Stimulated activated CD8-positive, alpha-beta memory T cell treated with anti-CD3 and anti-CD28 coated beads, Interleukin-12 subunit alpha, Interleukin-12 subunit beta, amount 100 ng/mL, for 1 hour (primary cell): ENCODE results near the gene SIX1.

Experiments
- DNase-seq: peaks from one replicate; pipeline ENCODE4 v3.0.0-alpha.2; 2020; ENCODE audit warnings: low read depth

The SIX1 gene

DNA sequence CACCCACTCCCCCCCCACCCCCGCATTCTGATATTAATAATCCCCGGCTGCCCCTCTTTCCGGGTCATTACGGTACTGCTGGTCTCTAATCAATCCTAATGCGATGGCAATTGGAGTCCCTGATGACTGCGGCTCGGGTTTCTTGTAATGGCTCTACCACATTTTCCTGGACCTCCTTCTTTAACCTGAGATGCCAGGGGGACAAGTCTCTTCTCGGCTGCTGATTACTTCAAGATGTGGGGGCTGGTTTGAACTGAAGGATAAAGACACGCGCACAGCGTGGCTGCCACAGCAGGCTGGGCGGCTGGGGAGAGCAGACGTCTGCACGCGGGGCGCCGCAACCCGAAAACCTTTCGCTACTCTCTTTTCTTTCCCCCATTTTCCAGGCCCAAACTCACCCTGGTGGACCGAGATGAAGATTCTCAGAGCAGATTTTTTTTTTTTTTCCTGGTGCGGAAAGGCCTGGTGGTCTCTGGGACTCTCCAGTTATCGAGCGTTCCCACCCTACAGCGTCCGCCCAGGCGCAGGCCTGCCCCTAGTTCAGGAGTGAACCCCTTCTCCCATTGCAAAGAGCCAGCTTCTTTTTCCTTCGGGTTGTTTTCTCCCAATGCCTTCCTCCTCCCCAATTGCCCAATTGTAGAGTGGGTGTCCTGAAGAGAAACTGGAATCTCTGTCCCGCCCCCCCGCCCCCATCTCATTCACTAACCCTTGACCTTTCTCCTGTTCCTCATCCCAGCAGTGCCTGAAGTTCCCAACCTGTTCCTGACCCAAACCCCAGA is 6.0 kb upstream of the SIX1 start:
- no peak for DNase-seq

DNA sequence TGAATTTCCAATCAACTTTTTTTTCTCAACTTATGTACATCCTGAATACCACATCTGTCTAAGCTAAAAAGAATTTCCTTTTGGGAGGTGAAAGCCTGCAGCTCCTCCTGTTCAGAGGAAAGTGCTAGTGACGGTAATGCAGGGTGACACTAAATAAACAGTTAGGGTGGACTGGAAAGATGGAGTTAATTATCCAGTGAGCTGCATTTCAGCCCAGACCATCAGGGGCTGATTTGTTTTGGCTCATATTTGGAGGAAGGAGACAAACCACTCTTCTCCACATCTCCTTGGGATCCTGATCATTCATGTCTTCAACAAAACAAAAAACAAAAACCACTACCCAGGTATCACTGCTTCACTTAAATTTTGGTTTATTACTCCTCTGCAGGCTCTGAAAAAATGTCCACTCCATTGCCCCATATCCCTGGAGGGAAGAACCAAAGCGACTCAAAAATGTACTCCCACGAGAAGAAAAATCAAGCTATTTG is 5.1 kb upstream of the SIX1 start:
- DNase-seq = no peak

DNA sequence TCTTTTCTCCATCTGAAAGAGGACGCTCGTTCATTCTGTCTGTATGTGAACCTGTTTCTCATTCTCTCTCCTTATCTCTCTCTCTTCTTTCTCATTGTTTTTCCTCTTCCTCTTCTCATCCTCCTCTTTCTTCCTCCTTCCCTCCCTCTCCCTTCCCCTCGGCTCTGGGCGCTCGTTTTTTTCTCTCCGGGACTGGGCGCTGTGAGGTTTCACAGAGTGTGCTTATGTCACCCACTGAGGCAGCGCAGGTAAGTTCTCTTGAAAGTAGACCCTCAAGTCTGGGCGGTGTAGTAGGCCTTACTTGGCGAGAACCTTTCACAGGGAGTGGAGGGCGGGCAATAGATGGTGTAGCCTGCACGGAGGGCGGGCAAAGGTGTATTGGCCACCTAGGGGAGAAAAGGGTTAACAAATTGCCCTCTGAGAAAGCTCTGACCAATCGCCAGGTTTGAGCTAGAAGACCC is 4.5 kb upstream of the SIX1 start:
- no peak for DNase-seq

DNA sequence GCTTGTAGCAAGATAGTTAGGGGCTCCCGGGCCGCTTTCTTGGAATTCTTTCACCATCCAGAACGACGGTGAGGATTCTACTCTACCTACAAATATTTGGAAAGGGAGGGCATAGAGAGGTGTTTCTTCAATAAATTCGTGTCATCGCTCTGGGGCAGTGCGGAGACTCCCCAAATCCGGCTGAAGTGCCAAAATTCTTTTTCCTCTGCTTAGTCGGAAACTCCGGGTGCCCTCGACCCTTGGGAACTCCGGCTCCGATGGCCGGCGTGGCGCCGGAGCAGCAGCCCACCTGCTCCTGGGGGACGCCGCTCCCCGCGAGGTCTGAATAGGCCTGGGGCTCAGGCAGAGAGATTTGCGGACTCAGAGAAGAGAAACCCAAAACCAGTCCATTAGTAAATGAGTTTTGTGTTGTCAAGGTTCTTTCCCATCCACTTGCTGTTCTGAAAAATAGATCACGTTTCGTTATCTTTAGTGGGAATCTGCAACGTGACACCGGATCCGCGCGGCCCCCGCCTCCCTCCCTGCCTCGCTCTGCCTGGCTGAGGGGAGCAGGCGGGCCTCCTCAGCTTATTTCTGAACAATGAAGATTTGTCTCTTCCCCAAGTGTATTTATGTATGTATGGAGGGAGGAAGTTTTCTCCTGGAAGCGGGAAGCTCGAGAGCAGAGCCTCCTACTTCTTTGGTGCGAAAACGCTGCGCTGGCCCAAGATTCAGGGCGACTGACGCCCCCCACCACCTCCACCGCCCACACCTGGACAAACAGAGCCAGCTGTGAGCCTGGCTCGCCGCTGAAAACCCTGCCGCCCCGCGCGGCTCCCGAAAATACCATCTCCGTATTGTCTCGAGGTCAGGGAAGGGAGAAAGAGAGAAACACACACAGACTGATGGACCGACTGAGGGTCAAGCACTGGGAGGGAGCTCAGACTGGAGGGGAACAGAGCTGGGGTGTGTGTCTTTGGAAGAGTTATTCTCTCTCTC is 3.7 kb upstream of the SIX1 start:
- DNase-seq = no peak

DNA sequence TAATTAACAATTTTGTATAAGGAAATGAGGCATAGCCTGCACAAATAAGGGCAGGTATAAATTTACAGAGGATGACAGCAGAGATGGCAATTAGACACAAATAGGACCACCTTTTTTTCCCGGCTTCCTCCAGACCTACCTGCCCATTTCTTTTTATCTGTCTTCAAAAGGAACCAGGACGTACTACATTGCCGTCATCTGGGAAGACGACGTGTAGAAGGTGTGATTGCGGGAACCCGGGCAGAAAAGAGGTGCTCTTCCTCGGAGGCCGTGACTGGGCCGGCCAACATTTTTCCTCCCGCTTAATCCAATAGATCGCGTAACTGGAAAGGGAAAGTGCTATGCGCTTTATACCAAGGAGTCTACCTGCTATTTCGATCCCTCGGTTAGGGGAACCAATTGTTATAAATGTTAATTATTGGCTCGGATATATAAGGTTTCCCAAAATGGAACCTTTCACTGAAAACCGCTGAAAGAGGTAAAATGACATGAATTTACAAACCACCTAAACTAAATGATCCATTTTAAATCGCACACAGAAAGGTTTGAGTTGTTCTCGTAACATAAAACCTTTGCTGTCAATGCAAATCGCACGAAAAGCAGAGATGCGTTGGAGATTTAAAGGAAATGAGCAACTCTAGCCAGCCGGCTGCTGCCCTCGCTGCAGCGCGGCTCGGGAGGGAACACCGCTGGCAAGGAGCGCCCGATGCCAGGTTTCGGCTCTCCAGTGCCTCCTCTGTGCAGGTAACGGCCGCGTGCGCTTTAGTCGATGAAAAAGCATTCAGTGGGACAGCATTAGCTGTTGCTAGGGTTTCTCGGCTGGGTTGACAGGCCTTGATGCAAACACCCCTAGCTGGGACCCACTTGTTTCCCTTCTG is 2.8 kb upstream of the SIX1 start:
- DNase-seq = no peak

DNA sequence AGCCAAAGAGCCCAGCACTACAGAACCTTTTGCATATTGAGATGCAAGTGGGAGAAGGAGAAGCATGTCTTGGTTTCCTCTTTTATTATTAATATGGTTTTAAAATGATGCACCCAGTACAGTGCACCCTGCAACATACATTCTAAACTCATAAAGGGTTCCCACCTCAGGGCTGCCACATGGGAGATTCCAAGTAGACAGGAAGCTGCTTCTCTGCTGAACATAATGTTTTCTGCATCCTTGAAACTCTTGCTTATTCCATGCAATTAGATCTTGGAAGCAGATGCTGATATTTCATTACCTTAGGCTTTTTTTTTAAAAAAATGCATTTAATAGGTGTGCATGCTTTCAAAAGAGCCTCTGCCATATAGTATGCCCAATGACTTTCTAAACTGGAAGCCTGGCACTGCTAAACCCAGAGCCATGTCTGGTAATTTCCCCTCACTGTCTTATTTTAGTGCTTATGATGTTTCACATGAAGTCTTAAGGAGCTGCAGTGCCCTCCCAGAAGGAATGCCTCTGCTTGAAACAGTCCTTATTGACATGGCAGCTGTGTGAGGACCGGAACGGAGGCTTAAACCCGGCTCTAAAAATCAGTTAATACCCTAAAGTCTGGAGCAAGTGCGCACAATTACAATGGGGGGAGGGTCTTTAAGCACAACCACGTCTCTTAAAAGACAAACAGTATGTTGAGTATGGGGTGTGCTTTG is 2.0 kb upstream of the SIX1 start:
- DNase-seq = no peak

DNA sequence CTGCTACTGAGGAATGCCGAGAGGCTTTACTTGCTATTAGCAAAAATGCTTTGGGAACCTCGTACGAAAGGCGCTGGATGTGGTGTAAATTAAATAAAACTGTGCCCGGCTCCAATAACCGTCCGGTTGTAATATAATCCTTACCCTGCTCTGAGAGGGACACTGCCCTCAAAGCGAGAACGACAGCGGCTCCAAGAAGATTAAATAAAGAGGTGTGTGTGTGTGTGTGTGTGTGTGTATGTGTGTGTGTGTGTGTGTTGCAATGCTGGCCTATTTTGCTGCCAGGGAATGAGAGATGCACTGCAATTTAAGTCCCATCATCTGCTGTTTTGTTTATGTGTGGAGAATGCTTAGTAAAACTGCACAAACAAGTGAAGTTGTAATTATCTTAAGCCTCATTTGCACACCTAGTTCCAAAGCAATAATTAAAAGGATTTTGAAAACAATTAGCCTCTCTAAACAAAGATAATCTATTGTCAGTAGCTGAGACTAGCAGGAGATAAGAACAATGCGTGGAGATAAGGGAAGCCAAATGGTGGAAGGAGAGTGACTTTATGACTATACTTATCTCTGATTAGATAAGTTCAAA is 1.2 kb upstream of the SIX1 start:
- no peak for DNase-seq

DNA sequence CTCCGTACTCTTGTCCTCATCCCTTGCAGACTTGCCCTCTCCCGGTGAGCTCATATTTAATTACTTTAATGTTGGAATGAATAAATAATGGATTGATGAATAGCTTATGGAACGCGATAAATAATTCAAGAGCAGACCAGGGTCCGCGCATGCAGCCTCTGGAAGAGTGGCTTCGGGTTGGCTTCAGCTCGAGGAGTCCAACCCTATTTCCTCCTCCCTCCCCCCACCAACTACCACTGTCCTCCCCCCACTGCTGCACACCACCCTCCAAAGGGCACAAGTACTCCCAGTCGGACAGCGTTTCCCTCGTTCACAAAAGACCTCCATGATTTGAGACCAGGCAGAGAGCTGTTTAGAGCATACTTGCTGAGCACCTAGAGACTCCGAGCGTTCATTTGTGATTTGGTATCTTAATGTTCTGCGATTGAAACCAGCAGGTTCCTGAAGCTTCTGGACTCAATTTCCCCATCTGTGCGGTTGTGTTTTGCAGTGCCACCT is 647 bp upstream of the SIX1 start:
- no peak for DNase-seq

DNA sequence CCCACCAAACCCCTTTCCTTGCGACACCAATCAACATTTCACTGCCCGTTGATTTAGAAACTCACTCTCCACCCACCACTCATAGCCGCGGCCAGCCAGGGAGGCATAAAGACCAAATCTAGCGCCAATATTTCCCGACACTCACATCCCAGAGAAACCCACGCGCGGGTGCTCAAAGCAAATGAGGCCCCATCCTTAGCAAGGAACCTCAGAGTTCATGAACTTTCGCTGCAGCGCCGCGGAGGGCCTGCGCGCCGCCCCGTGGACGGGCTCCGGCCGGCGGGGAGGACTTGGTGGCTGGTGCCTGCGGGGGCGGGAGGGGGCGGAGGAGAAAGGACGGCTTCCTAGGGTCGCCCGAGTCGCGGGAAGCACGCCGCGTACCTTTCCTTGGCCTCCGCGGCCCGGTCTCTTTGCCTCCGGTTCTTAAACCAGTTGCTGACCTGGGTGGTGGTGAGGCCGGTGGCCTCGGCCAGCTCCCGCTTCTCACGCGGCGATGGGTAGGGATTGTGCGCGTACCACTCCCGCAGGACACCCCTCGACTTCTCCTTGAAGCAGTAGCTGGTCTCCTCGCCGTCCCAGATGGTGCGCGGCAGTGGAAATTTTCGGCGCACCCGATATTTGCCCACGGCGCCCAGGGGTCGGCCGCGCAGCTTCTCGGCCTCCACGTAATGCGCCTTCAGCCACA is 886 bp downstream of the SIX1 start:
- no peak for DNase-seq

DNA sequence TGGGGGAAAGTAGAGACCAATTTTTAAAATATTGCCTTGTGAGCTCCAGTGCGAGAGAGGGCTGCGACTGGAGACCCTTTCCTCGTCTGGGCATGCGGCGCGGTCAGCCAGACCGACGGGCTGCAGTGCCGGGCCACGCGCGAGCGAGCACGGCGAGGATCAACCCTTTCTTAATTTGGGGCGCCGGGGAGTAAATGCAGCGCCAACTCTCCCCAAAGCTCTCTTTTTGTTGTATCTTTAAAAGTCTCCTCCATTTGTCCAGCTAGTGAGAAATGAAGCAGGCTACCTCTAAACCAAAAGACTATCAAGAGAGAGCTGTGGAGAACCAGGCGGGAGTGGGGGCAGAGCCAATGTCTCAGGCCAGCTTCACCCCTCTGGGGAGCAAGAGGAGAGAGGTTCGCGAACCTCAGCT is 1.4 kb downstream of the SIX1 start:
- DNase-seq = no peak

DNA sequence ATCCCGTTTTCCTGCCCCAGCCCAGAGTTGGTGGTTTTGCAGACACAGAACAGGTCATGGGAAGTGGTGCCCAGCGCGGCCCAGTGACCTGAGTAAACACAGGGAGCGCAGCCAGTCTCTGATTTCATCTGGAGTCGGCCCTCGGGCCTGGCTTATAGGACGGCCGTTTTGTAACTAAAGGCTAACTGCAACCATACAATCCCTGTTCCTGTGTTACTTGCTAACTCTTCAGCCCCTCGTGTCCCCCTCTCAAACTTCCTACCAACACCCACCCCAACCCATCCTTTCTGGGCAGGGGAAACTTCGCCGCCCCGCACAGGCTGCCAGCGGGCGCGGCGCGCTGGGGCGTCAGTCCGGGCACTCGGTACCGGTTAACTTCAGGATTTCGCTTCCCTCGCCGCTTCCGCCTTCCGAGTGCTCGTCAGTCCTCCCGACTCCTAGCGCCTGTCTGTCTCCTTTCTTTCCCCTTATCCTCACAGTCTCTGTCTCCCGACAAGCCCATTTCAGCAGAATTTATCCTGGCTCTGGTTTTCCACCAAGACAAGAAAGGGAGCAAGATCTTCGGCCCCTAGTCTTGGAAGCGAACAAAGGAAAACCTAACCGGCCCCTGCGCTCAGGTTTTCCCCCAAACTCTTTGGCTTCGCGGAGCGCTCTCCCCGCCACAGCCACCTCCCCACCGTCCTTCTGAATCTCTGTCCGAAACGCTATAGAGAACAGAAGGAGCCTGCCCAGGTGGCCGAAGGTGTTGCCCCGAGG is 2.0 kb downstream of the SIX1 start:
- DNase-seq = no peak

DNA sequence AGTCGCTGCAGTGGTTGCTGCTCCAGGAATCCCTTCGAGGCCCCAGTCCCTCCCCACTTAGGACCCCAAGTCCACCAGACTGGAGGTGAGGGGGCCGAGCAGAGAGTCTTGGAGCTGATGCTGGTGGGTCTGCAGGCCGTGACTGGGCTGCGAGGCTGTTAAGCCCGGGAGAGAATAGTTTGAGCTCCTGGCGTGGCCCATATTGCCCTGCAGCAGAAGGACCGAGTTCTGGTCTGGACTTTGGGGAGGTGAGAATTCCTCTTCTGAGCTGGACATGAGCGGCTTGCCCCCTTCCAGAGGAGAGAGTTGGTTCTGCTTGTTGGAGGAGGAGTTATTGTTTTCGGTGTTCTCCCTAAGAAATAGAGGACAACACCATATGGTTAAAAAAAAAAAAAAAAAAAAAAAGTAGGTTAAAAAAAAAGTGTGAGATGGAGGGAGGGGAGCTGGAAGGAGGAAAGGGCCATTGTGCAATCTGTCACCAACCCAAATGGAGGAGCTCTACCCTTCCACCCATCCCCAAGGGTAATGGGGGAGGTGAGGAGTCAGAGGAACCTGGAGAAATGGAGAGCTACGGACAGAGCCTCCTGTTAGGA is 3.0 kb downstream of the SIX1 start:
- no peak for DNase-seq

DNA sequence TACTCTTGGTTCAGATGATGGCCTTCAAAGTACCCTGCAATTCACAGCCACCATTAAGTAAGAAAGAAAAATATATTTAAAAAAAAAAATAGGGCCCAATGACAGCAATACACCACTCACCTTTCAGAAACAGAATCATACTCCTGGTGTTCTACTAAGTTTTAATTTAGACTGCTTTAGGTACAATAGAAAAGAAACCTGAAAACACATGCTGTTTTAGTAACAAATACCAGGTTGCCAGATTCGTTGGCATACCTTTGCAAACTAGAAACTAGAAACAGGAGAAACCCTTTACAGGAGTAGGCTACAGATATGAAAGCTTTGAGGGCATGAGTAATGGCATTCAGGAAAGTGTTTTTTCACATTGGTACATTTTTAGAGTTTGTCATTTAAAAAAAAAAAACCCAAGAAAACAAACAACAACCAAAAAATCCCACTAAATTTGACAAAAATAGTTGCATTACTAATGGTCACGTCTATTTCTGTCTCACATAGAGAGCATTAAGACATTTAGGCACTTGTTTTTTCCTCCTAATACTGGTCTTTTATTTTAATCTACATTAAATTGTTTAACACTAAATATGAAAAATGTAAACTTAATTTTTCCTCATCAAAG is 4.0 kb downstream of the SIX1 start:
- no peak for DNase-seq

DNA sequence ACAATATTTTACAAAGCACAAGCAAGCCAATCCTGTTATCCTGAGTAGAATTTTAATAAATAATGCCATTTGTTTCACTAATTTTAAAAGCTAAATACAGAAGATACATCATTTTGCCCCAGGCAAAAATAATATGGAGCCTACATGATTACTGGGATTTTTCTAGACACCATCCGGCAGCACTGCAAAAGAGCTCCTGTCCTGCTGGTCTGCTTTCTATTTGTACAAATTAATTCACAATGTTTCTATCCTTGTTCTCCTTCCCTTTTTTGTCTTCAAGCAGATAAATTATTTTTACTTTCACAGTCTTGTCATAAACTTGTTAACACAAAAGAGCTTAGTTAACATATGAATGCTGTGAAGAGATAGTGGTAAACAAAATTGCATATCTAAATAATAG is 4.6 kb downstream of the SIX1 start:
- no peak for DNase-seq

DNA sequence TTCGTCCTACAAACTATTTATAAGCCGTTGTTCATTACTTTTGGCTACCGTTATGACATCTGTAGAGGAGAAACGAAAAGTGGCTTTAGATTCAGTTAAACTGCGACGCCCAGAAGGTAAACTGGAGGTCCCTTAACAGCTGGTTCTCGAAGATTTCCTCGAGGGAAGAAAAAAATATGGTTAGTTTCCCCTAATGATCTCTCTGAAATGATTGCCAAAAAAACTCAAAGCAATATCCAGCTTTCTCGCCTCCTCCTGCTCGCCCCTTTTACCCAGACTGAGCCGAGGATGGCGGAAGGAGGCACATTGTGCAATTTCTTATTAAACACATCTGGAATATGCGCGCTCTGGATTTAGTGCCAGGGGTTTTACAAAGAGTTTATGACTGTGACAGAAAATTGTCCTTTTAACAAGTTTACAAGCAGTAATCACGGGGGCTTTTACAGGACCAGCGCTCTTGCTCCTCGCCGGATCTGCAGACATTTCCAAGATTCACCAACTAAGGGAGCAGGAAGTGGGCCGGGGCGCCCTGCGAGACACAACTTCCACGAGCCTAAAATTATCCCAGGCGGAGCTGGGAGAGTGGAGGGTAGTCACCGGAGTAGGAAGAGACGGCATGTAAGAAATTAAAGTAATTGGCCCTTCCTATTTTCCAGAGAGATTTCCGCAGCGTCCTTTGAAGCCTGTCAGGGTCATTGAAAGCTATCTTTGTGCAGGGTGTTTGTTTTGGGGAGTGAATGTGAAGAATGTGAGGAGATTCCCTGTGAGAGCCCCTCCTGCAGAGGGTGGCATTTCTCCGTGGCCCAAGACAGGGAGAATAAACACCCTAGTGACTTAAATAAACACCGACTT is 5.6 kb downstream of the SIX1 start:
- DNase-seq = no peak

DNA sequence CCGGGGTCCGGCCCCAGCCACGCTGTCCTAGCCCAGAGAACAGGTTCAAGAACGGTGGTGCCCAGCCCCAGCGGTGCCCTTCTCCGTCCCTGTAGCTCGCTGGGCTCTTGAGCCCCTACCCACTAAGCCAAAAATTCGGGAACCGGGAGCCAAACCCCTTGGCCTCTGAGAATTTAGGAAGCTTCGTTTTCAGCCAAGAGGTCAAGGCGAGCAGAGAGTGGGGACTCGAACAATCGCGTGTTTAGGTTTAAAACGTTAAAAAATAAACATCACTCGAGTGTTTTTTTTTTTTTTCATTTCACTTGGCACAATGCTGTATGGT is 6.2 kb downstream of the SIX1 start:
- DNase-seq = no peak

DNA sequence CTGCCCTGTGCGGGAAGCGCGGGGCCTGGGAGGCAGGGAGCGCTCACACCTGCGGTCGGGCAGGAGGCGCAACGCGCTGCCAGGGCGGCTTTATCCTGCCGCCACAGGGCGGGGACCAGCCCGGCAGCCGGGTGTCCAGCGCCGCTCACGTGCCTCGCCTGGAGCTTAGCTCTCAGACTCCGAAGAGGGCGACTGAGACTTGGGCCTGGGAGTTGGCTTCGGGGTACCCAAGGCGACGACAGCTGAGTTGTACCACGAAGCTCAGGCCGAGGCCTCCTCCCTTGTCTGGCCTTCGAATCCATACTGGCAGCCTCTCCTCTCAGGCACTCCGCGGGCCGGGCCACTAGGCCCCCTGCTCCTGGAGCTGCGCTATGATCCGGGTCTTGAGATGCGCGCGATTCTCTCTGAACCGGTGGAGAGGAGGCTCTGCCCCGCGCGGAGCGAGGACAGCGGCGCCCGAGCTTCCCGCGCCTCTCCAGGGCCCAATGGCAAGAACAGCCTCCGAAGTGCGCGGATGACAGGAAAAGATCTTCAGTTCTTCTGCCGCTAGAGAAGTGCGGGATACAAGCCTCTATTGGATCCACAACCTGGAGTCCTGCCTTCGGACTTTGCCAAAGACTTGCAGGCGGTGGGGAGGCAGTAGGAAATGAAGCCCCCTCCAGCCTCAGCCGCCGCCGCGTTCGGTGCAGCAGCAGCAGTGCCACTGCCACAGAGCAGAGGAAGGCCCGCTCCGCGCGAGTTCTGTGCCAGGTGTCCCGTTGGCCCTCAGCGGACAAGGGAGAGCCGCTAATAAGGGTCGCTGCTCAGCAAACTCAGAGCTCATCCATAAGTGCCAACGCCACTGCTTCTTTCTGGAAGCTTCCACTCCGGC is 6.8 kb downstream of the SIX1 start:
- DNase-seq = no peak
